ENCODE measurements around the gene SLC9A1. TPM values are rescaled to one million over a fixed set of nuclear protein-coding genes. Genes with fewer than 3 reads are reported as not detected.

SLC9A1 gene
- polyA plus RNA-seq, 3 donors, result 4.5 to 14.2 (median 4.6) TPM

GRCh38 chr1:27179979-27180378 is 25.1 kb upstream of the SLC9A1 start:
- no peak overlapping the region for H3K4me2 ChIP-seq (replicated peaks; ENCODE audit: extremely low read depth, low read length, poor library complexity, severe bottlenecking)
- H3K4me1 ChIP-seq (ENCODE audit: control insufficient read depth in 1 of 2, insufficient read depth in 2 of 2, low read length in 2 of 2), result no peaks in the 10 kb centered on the region
- intact Hi-C loops (cut with micrococcal nuclease), result no loop called here
- no peak for DNase-seq
- peaks cover 0 to 5% (median 1%) of the 10 kb centered on the region in 3 donors for H3K27me3 Mint-ChIP-seq (ENCODE audit: low read depth in 3 of 3)
- no peak overlapping the region for H2AFZ ChIP-seq (ENCODE audit: insufficient read depth, low read depth, low read length, poor library complexity, severe bottlenecking)
- no peaks in the 10 kb centered on the region for H3K79me2 ChIP-seq (ENCODE audit: insufficient read depth, low read length)
- no peak overlapping the region for H3K4me3 Mint-ChIP-seq
- peaks cover 2% of the 10 kb centered on the region for H3K4me1 Mint-ChIP-seq
- TF ChIP-seq, protein P1, sequence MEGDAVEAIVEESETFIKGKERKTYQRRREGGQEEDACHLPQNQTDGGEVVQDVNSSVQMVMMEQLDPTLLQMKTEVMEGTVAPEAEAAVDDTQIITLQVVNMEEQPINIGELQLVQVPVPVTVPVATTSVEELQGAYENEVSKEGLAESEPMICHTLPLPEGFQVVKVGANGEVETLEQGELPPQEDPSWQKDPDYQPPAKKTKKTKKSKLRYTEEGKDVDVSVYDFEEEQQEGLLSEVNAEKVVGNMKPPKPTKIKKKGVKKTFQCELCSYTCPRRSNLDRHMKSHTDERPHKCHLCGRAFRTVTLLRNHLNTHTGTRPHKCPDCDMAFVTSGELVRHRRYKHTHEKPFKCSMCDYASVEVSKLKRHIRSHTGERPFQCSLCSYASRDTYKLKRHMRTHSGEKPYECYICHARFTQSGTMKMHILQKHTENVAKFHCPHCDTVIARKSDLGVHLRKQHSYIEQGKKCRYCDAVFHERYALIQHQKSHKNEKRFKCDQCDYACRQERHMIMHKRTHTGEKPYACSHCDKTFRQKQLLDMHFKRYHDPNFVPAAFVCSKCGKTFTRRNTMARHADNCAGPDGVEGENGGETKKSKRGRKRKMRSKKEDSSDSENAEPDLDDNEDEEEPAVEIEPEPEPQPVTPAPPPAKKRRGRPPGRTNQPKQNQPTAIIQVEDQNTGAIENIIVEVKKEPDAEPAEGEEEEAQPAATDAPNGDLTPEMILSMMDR (IDR thresholded peaks at IDR 0.05), result no peak
- no peak overlapping the region for H3K27ac Mint-ChIP-seq
- H3K4me3 ChIP-seq (replicated peaks in 1 of 3; ENCODE audit: low read depth in 2 of 3, low read length in 3 of 3), result no peak overlapping the region
- H3K27ac ChIP-seq (ENCODE audit: low read depth in 1 of 2, low read length in 2 of 2), result no peak overlapping the region
- no peak overlapping the region for H3K9ac ChIP-seq (ENCODE audit: insufficient read depth, low read length, poor library complexity, severe bottlenecking)
- H3K36me3 Mint-ChIP-seq, result no peaks in the 10 kb centered on the region
- no peaks in the 10 kb centered on the region for H3K27me3 ChIP-seq (ENCODE audit: control insufficient read depth in 2 of 2, insufficient read depth in 2 of 2, low read length in 2 of 2)
- WGBS (ENCODE audit: insufficient coverage), result 100% methylated on average over 2 of the region's 3 CpGs
- H3K9me3 Mint-ChIP-seq, result peaks cover 12 to 57% (median 39%) of the 10 kb centered on the region in 7 donors
- no peaks in the 10 kb centered on the region for H3K36me3 ChIP-seq (replicated peaks in 1 of 2; ENCODE audit: control insufficient read depth in 1 of 2, insufficient read depth in 2 of 2, low read length in 2 of 2)
- H4K20me1 ChIP-seq (ENCODE audit: insufficient read depth, low read length), result no peaks in the 10 kb centered on the region
- peaks cover 12 to 37% of the 10 kb centered on the region in 2 donors for H3K9me3 ChIP-seq (replicated peaks in 1 of 2; ENCODE audit: control insufficient read depth in 1 of 2, insufficient read depth in 1 of 2, low read length in 2 of 2)

DNA sequence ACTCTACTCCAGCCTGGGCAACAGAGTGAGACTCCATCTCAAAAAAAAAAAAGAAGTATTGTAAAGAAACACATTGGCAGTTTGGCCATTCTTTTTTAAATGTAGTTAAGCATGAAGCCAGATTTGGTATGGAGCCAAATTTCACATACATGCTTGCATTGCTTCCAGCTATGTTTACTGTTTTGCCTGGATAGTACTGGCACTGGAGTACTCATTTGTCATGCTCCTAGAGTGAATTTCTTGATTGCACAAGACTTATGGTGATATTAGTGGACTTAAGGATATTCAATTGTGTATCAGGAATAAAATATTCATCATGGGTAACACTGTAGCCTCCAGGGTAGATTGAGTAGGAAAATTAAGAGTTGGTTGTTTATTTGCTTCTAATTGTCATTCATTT is 24.5 kb upstream of the SLC9A1 start:
- no peaks in the 10 kb centered on the region for H3K4me1 ChIP-seq (ENCODE audit: control insufficient read depth in 1 of 2, insufficient read depth in 2 of 2, low read length in 2 of 2)
- H3K36me3 Mint-ChIP-seq, result no peaks in the 10 kb centered on the region
- H3K9me3 Mint-ChIP-seq, result peaks cover 12 to 57% (median 39%) of the 10 kb centered on the region in 7 donors
- intact Hi-C loops (cut with micrococcal nuclease), result no loop called here
- no peak overlapping the region for H3K4me3 Mint-ChIP-seq
- no peak overlapping the region for H3K9ac ChIP-seq (ENCODE audit: insufficient read depth, low read length, poor library complexity, severe bottlenecking)
- H2AFZ ChIP-seq (ENCODE audit: insufficient read depth, low read depth, low read length, poor library complexity, severe bottlenecking), result no peak overlapping the region
- H3K79me2 ChIP-seq (ENCODE audit: insufficient read depth, low read length), result no peaks in the 10 kb centered on the region
- no peak for DNase-seq
- no peaks in the 10 kb centered on the region for H4K20me1 ChIP-seq (ENCODE audit: insufficient read depth, low read length)
- TF ChIP-seq, protein P1 (IDR thresholded peaks at IDR 0.05), result no peak
- H3K27me3 Mint-ChIP-seq (ENCODE audit: low read depth in 3 of 3), result peaks cover 0 to 5% (median 1%) of the 10 kb centered on the region in 3 donors
- H3K27ac ChIP-seq (ENCODE audit: low read depth in 1 of 2, low read length in 2 of 2), result no peak overlapping the region
- no peak overlapping the region for H3K4me3 ChIP-seq (replicated peaks in 1 of 3; ENCODE audit: low read depth in 2 of 3, low read length in 3 of 3)
- peaks cover 12 to 37% of the 10 kb centered on the region in 2 donors for H3K9me3 ChIP-seq (replicated peaks in 1 of 2; ENCODE audit: control insufficient read depth in 1 of 2, insufficient read depth in 1 of 2, low read length in 2 of 2)
- H3K4me1 Mint-ChIP-seq, result peaks cover 2% of the 10 kb centered on the region
- H3K27me3 ChIP-seq (ENCODE audit: control insufficient read depth in 2 of 2, insufficient read depth in 2 of 2, low read length in 2 of 2), result no peaks in the 10 kb centered on the region
- H3K36me3 ChIP-seq (replicated peaks in 1 of 2; ENCODE audit: control insufficient read depth in 1 of 2, insufficient read depth in 2 of 2, low read length in 2 of 2), result no peaks in the 10 kb centered on the region
- H3K27ac Mint-ChIP-seq, result no peak overlapping the region
- H3K4me2 ChIP-seq (replicated peaks; ENCODE audit: extremely low read depth, low read length, poor library complexity, severe bottlenecking), result no peak overlapping the region
